Lower leg skin (tissue), 4 donors: Measurements from ENCODE around the gene GOLPH3. TPM values are rescaled to one million over a fixed set of nuclear protein-coding genes. Genes with fewer than 3 reads are reported as not detected.

Experiments used
- DNase-seq, 2 donors: peaks; one replicate each; pipeline ENCODE4 v3.0.0-alpha.2; 2019; ENCODE audit warnings: low spot score in 2 of 2
- H3K4me3 ChIP-seq: fragments of 200-600 bp; sonication (generic); 2 replicates; pipeline ENCODE4 v1.5.1; 2017; ENCODE audit warnings: mild to moderate bottlenecking, low read depth; ENCODE audit not compliant: poor library complexity, severe bottlenecking
- POLR2A ChIP-seq, 2 donors: fragments of 450-650 bp; IDR thresholded peaks; one replicate each; pipeline ENCODE4 v1.6.1; 2016 to 2017; ENCODE audit warnings: antibody characterized with exemption in 2 of 2, mild to moderate bottlenecking in 1 of 2, moderate library complexity in 1 of 2
- WGBS, 2 donors: methylation state at CpG; one replicate each; pipeline ENCODE4 v1.1.5; 2018; 5-methylcytosine and 5-hydroxymethylcytosine counted together
- intact Hi-C: fragments of 100-400 bp; cut with DNase I; formaldehyde crosslinking; loops from one replicate; pipeline ENCODE4 v1.15.0; 2023; ENCODE audit warnings: low total_unique reads
- total RNA-seq, 4 donors: library from RNA; depleted of rRNA; stranded (reverse); fragments of >200 nt; gene quantifications; one replicate each; pipeline ENCODE4 v1.1.0, GENCODE V29; 2016
- TF ChIP-seq, protein P1 (sequence below), 3 donors: fragments of 450-650 bp; IDR thresholded peaks; one replicate each; pipeline ENCODE4 v1.5.1; 2016; ENCODE audit warnings: antibody characterized with exemption in 3 of 3, mild to moderate bottlenecking in 3 of 3, moderate library complexity in 2 of 3

The GOLPH3 gene
- total RNA-seq, 4 donors from 2014 or later: 57.9 to 121 (median 66.2) TPM

DNA sequence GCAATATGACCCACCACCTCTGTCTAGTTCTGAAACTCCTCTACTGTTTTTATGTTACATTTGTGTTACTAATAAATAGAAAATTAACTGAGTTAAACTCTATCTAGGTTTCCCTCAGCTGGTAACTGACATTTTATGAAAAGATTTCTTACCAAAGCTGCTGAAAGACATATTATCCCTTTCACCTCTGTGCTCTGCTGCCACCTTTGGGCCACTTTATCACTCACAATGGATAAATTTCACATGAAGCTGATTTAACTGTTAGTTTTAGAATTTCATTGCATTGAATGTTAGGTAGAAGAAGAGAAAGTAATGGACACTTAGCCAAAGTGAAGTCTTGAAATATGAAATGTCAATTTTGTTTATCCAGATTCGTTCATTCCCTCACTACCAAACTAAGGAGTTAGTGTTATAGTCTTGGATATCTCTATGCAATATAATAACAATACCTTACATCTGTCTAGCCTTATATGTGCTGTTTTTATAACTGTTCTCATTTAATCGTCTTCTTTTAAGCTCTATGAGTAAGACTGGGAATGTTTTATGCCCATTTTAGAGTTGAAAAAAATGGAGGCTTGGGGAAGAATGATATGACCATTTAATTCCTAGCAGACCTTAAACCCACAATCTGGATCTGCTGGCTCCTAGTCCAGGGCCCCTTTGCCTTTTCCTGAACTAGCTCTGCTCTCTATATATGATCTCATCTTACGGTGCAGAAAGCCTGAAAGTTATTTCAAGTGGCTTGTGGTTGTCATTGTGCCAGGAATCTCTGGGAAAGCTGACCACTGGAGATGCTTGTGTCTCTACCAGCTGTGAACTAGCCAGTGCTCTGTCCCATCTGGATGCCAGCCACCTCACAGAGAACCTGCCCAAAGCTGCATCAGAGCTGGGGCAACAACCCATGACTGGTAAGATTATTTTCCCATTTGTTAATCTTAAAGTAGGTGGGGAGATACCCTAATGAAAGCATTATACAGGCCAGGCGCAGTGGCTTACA, 97.1 kb downstream of the GOLPH3 start:
- H3K4me3 ChIP-seq: no peak overlapping the region
- intact Hi-C loops: loop anchor here (10.0 kb wide), 1 partner anchor 252 kb away; no protein-coding TSS in a partner anchor
- DNase-seq: peak in 1 of 2 donors; percentile 48
- 51 to 52% methylated on average over 4 of the region's 4 CpGs for WGBS, 2 donors
- TF ChIP-seq POLR2A (IDR thresholded peaks at IDR 0.05): no peak
- TF ChIP-seq, protein P1, sequence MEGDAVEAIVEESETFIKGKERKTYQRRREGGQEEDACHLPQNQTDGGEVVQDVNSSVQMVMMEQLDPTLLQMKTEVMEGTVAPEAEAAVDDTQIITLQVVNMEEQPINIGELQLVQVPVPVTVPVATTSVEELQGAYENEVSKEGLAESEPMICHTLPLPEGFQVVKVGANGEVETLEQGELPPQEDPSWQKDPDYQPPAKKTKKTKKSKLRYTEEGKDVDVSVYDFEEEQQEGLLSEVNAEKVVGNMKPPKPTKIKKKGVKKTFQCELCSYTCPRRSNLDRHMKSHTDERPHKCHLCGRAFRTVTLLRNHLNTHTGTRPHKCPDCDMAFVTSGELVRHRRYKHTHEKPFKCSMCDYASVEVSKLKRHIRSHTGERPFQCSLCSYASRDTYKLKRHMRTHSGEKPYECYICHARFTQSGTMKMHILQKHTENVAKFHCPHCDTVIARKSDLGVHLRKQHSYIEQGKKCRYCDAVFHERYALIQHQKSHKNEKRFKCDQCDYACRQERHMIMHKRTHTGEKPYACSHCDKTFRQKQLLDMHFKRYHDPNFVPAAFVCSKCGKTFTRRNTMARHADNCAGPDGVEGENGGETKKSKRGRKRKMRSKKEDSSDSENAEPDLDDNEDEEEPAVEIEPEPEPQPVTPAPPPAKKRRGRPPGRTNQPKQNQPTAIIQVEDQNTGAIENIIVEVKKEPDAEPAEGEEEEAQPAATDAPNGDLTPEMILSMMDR (IDR thresholded peaks at IDR 0.05): no peak

Other genes with a start within 250 kb of the GOLPH3 start
- gene MTMR12, start 138.6 kb upstream of the GOLPH3 start, total RNA-seq: 10 to 100 TPM; 23.1 to 36.2 (median 33.4) TPM